Tibial nerve (tissue), 4 donors: ENCODE measurements around the gene SPEF2. TPM values are rescaled to one million over a fixed set of nuclear protein-coding genes. Genes with fewer than 3 reads are reported as not detected.
A peak's percentile ranks its signal among the peaks of the same experiment; 100 is the strongest.

Experiments used
- DNase-seq, 2 donors: peaks; one replicate each; pipeline ENCODE4 v3.0.0-alpha.2; 2019; ENCODE audit warnings: low spot score in 2 of 2
- H3K27ac ChIP-seq, 4 donors: fragments of 200-600 bp; sonication (generic) in 3 of 4; one replicate each; pipeline ENCODE4 v1.5.1; 2017 to 2019; ENCODE audit warnings: mild to moderate bottlenecking in 1 of 4
- H3K27me3 ChIP-seq, 2 donors: fragments of 200-600 bp; sonication (generic) in 1 of 2; one replicate each; pipeline versions ENCODE4 v1.5.1 to v1.6.0; 2017 to 2019
- H3K36me3 ChIP-seq, 3 donors: fragments of 200-600 bp; sonication (generic); one replicate each; pipeline ENCODE4 v1.5.1; 2018 to 2019
- H3K4me1 ChIP-seq, 4 donors: fragments of 200-600 bp; sonication (generic) in 3 of 4; one replicate each; pipeline ENCODE4 v1.5.1; 2017 to 2019
- H3K4me3 ChIP-seq, 4 donors: fragments of 200-600 bp; sonication (generic) in 3 of 4; one replicate each; pipeline ENCODE4 v1.5.1; 2017 to 2019; ENCODE audit warnings: mild to moderate bottlenecking in 1 of 4, moderate library complexity in 1 of 4
- H3K9me3 ChIP-seq, 4 donors: fragments of 200-600 bp; sonication (generic) in 3 of 4; one replicate each; pipeline ENCODE4 v1.5.1; 2017 to 2019
- EP300 ChIP-seq, 2 donors: sonication (generic); formaldehyde crosslinking; IDR thresholded peaks; one replicate each; pipeline ENCODE4 v1.6.1; 2017; ENCODE audit warnings: antibody characterized with exemption in 2 of 2, mild to moderate bottlenecking in 1 of 2
- POLR2A ChIP-seq, 2 donors: fragments of 450-650 bp; IDR thresholded peaks; one replicate each; pipeline ENCODE4 v1.6.1; 2017; ENCODE audit warnings: antibody characterized with exemption in 2 of 2, mild to moderate bottlenecking in 2 of 2, moderate library complexity in 2 of 2
- WGBS, 2 donors: methylation state at CpG; one replicate each; pipeline ENCODE4 v1.1.5; 2018; 5-methylcytosine and 5-hydroxymethylcytosine counted together
- total RNA-seq, 4 donors: library from RNA; depleted of rRNA; stranded (reverse); fragments of >200 nt; gene quantifications; one replicate each; pipeline ENCODE4 v1.1.0, GENCODE V29; 2016
- TF ChIP-seq, protein P1 (sequence below), 5 experiments: fragments of 200-600 bp in 3 of 5; fragments of 450-650 bp in 2 of 5; sonication (generic) in 3 of 5; IDR thresholded peaks; one replicate each; pipeline ENCODE4 v1.5.1; 2016 to 2019; ENCODE audit warnings: antibody characterized with exemption in 5 of 5, mild to moderate bottlenecking in 3 of 5, moderate library complexity in 2 of 5

The SPEF2 gene
- total RNA-seq, 4 donors from 2014 or later, result 5.1 to 33.5 (median 17.5) TPM

DNA sequence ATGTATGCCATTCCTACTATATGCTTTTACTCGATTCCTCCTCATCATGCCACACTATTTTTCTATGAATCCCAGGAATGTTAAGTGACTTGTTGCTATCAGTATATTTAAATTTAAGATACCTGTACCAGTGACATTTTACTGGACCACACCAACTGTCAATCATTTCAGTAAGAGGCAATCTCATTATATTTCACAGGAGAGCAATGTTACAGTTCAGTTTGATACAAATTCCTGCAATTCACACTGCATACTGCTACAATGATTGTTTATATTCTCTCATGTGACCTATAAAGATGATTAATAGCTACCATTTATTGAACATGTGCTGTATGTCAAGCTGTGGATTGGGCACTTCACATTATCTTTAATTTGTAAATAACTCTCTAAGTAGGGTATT, 30.0 kb downstream of the SPEF2 start:
- no peaks in the 10 kb centered on the region for H3K27me3 ChIP-seq
- no peaks in the 10 kb centered on the region for H3K9me3 ChIP-seq
- WGBS, 2 donors, result 91 to 96% methylated on average over 1 of the region's 1 CpG
- H3K27ac ChIP-seq, result no peak overlapping the region
- peaks cover 0 to 37% (median 0%) of the 10 kb centered on the region in 3 donors for H3K36me3 ChIP-seq
- no peak for TF ChIP-seq POLR2A (IDR thresholded peaks at IDR 0.05)
- TF ChIP-seq, protein P1, sequence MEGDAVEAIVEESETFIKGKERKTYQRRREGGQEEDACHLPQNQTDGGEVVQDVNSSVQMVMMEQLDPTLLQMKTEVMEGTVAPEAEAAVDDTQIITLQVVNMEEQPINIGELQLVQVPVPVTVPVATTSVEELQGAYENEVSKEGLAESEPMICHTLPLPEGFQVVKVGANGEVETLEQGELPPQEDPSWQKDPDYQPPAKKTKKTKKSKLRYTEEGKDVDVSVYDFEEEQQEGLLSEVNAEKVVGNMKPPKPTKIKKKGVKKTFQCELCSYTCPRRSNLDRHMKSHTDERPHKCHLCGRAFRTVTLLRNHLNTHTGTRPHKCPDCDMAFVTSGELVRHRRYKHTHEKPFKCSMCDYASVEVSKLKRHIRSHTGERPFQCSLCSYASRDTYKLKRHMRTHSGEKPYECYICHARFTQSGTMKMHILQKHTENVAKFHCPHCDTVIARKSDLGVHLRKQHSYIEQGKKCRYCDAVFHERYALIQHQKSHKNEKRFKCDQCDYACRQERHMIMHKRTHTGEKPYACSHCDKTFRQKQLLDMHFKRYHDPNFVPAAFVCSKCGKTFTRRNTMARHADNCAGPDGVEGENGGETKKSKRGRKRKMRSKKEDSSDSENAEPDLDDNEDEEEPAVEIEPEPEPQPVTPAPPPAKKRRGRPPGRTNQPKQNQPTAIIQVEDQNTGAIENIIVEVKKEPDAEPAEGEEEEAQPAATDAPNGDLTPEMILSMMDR (IDR thresholded peaks at IDR 0.05), result no peak
- TF ChIP-seq EP300 (IDR thresholded peaks at IDR 0.05), result no peak
- DNase-seq, result no peak
- H3K4me3 ChIP-seq, result no peak overlapping the region
- H3K4me1 ChIP-seq, result no peaks in the 10 kb centered on the region

DNA sequence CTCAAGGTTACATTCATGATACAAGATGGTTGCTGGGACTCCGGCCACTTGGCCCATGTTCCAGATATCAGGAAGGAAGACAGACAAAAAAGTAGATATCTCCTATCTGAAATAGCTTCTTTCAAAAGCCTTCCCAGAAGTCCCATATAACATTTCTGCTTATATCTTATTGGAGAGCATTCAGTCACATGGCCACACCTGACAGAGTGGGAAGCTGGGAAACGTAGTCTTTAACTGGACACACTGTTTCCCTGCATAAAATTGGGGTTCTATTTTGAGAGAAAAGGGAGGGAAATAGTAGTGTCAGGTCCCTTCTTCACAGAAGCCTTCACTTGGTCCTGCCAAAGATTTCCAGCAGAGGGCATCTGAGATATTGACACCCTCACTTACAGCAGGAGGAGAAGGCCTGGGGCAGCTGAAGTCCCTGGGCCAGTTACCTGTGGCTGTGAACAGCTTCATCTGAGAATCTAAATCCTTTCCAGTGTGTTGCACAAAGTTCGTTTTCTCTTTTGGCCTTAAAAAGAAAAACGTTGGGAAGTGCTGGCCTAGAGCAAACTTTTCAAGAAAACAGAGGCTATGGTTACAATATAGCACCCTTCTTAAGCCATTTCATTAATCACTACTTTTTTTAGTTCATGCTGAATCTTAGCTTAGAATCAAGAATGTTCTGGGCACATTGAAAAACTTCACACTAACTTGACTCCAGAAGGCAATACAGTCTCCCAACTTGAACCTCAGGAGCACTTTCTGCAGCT, 33.5 kb downstream of the SPEF2 start:
- H3K27me3 ChIP-seq, result no peaks in the 10 kb centered on the region
- peak in 1 of 2 donors; percentile 6 for DNase-seq
- H3K36me3 ChIP-seq, result peaks cover 0 to 15% (median 0%) of the 10 kb centered on the region in 3 donors
- no peak for TF ChIP-seq POLR2A (IDR thresholded peaks at IDR 0.05)
- TF ChIP-seq, protein P1 (IDR thresholded peaks at IDR 0.05), result peak in 1 of 5 experiments; percentile 27
- no peak for TF ChIP-seq EP300 (IDR thresholded peaks at IDR 0.05)
- H3K4me3 ChIP-seq, result no peak overlapping the region
- H3K4me1 ChIP-seq, result no peaks in the 10 kb centered on the region
- H3K9me3 ChIP-seq, result no peaks in the 10 kb centered on the region
- WGBS, 2 donors, result 40 to 69% methylated on average over 4 of the region's 4 CpGs
- no peak overlapping the region for H3K27ac ChIP-seq

DNA sequence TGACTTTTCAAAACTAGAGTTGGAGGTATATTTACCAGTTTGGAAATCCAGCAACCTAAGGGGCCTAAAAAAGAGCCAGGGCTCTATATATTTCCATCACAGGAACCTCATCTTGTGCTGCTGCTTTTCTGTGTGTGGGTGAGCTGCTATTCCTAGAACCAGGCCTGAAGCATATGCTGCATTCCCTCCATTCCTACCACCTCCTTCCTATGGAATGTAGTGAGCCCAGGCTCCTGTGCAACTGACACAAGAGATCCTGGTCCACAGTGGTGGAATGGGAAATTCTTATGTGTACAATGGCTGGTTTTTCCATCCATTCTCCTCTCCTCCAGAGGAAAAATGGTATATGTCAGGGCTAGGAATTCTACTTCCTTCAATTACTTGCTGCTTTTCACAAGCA, 39.1 kb downstream of the SPEF2 start:
- no peak for DNase-seq
- no peaks in the 10 kb centered on the region for H3K4me1 ChIP-seq
- H3K4me3 ChIP-seq, result no peak overlapping the region
- H3K27ac ChIP-seq, result no peak overlapping the region
- no peaks in the 10 kb centered on the region for H3K9me3 ChIP-seq
- peaks cover 0 to 25% (median 0%) of the 10 kb centered on the region in 3 donors for H3K36me3 ChIP-seq
- H3K27me3 ChIP-seq, result no peaks in the 10 kb centered on the region
- TF ChIP-seq, protein P1 (IDR thresholded peaks at IDR 0.05), result no peak
- TF ChIP-seq EP300 (IDR thresholded peaks at IDR 0.05), result no peak
- no peak for TF ChIP-seq POLR2A (IDR thresholded peaks at IDR 0.05)

DNA sequence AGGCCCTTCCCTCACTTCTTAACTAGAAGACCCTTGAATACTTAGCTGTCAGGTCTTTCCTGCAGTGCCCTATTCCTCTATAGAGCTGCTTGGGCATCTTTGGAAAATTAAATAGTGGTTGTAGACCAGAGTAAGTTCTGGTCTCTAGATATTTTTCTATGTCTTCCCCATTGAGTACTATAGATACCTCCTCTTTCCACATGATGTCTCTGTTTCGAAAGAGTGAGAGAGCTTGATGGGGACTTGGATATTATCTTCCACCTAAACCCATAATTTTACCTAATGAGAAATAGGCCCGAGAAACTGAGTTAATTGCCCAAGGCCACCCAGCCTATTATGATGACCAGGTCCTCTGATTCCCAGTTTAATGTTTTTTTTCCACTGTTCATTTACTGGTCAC, 40.2 kb downstream of the SPEF2 start:
- Histone ChIP-seq H3K9me3 (no peaks in the 10 kb centered on the region), H3K27me3 (no peaks in the 10 kb centered on the region), H3K4me3 (no peak overlapping the region), H3K4me1 (no peaks in the 10 kb centered on the region), H3K36me3 (peaks cover 0 to 27% (median 0%) of the 10 kb centered on the region in 3 donors), H3K27ac (no peak overlapping the region)
- no peak for DNase-seq
- 90 to 94% methylated on average over 2 of the region's 2 CpGs for WGBS, 2 donors
- TF ChIP-seq EP300 (IDR thresholded peaks at IDR 0.05) (no peak), POLR2A (IDR thresholded peaks at IDR 0.05) (no peak)
- TF ChIP-seq, protein P1 (IDR thresholded peaks at IDR 0.05), result no peak

DNA sequence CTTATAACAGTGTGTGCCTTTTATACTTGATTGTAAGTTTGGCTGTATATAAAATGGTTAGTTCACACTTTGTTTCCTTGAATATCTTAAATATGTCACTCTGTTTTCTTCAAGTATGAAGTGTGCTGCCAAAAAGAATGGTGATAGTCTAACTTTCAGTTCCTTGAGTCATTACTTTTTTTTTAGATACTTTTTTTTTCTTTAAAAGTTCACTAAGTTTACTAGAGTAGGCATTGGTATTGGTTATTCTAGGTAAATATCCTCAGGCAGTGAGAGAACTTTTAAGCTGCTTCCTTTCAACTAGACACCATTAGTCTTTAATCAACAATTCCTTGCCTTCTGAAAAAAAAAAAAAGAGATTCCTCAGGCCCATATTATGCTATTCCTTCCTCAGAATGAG, 41.9 kb downstream of the SPEF2 start:
- Histone ChIP-seq H3K27ac (no peak overlapping the region), H3K9me3 (no peaks in the 10 kb centered on the region), H3K4me3 (no peak overlapping the region), H3K4me1 (no peaks in the 10 kb centered on the region), H3K36me3 (peaks cover 0 to 36% (median 0%) of the 10 kb centered on the region in 3 donors), H3K27me3 (no peaks in the 10 kb centered on the region)
- no peak for DNase-seq
- TF ChIP-seq, protein P1 (IDR thresholded peaks at IDR 0.05), result no peak
